Fibroblast of lung (primary cell): ENCODE measurements around the gene TRPC1. TPM values are rescaled to one million over a fixed set of nuclear protein-coding genes. Genes with fewer than 3 reads are reported as not detected.

Experiments used
- DNase-seq, 2 donors: peaks; one replicate each; pipeline versions ENCODE4 v3.0.0 to v3.0.0-alpha.2; 2010; ENCODE audit warnings: low read depth in 2 of 2
- H2AFZ ChIP-seq: 2 replicates; pipeline ENCODE4 v1.5.1; 2012; ENCODE audit warnings: low read length, control low read depth, inconsistent platforms
- H3K27ac ChIP-seq: 2 replicates; pipeline ENCODE4 v1.5.1; 2011; ENCODE audit warnings: low read length, control low read depth; ENCODE audit not compliant: insufficient read depth
- H3K27me3 ChIP-seq: 2 replicates; pipeline ENCODE4 v1.5.1; 2011; ENCODE audit warnings: mild to moderate bottlenecking, low read length; ENCODE audit not compliant: control insufficient read depth, insufficient read depth
- H3K36me3 ChIP-seq: 2 replicates; pipeline ENCODE4 v1.5.1; 2011; ENCODE audit warnings: low read length; ENCODE audit not compliant: control insufficient read depth, insufficient read depth
- H3K4me1 ChIP-seq: 2 replicates; pipeline ENCODE4 v1.5.1; 2011; ENCODE audit warnings: low read length; ENCODE audit not compliant: control insufficient read depth, insufficient read depth; ENCODE audit errors: extremely low read depth
- H3K4me2 ChIP-seq: 2 replicates; pipeline ENCODE4 v1.5.1; 2011; ENCODE audit warnings: low read length, control low read depth; ENCODE audit not compliant: insufficient read depth; ENCODE audit errors: extremely low read depth
- H3K4me3 ChIP-seq, 4 experiments: fragments of 200-600 bp in 1 of 4; sonication (generic) in 1 of 4; replicated peaks in 1 of 4; 2 replicates each; pipeline ENCODE4 v1.5.1; 2011 to 2016; ENCODE audit warnings: low read length in 4 of 4, low read depth in 3 of 4, mild to moderate bottlenecking in 3 of 4, control low read depth in 2 of 4, inconsistent platforms in 1 of 4, mixed read lengths in 1 of 4; ENCODE audit not compliant: insufficient read depth in 1 of 4; ENCODE audit errors: control extremely low read depth in 1 of 4
- H3K79me2 ChIP-seq: 2 replicates; pipeline ENCODE4 v1.5.1; 2012; ENCODE audit warnings: mild to moderate bottlenecking, low read length, inconsistent platforms; ENCODE audit not compliant: control insufficient read depth, insufficient read depth
- H3K9ac ChIP-seq: 2 replicates; pipeline ENCODE4 v1.5.1; 2011; ENCODE audit warnings: mild to moderate bottlenecking, low read length, control low read depth; ENCODE audit not compliant: insufficient read depth
- H3K9me3 ChIP-seq: 2 replicates; pipeline ENCODE4 v1.5.1; 2012; ENCODE audit warnings: low read depth, low read length; ENCODE audit not compliant: control insufficient read depth, insufficient read depth
- H4K20me1 ChIP-seq: 2 replicates; pipeline ENCODE4 v1.5.1; 2011; ENCODE audit warnings: low read length; ENCODE audit not compliant: control insufficient read depth, insufficient read depth; ENCODE audit errors: extremely low read depth
- EZH2 ChIP-seq: IDR thresholded peaks from 2 replicates; pipeline ENCODE4 v1.5.1; 2012; ENCODE audit warnings: low read length, control low read depth, mild to moderate bottlenecking; ENCODE audit errors: missing control alignments
- polyA plus RNA-seq, 2 donors: library from polyadenylated mRNA; depleted of rRNA in 1 of 2; stranded (reverse) in 1 of 2; unstranded in 1 of 2; fragments of >200 nt; gene quantifications; 2 replicates each; pipeline ENCODE4 v1.2.1, GENCODE V29; 2011 to 2012; ENCODE audit warnings: missing spikeins in 1 of 2
- total RNA-seq: library from RNA; depleted of rRNA; stranded (reverse); fragments of >200 nt; gene quantifications from 2 replicates; pipeline ENCODE4 v1.2.1, GENCODE V29; 2014
- TF ChIP-seq, protein P1 (sequence below), 2 donors: IDR thresholded peaks in 1 of 2; conservative IDR thresholded peaks in 1 of 2; 1 replicate in 1 of 2; 2 replicates in 1 of 2; pipeline ENCODE4 v1.5.1; 2011 to 2012; ENCODE audit warnings: low read length in 2 of 2, control low read depth in 1 of 2, inconsistent platforms in 1 of 2, low read depth in 1 of 2, mild to moderate bottlenecking in 1 of 2

TRPC1 gene
- total and polyA plus RNA-seq, 2 donors (not counting 1 experiment from before 2014, with no cell fraction given): 13.0 to 43.1 TPM

DNA sequence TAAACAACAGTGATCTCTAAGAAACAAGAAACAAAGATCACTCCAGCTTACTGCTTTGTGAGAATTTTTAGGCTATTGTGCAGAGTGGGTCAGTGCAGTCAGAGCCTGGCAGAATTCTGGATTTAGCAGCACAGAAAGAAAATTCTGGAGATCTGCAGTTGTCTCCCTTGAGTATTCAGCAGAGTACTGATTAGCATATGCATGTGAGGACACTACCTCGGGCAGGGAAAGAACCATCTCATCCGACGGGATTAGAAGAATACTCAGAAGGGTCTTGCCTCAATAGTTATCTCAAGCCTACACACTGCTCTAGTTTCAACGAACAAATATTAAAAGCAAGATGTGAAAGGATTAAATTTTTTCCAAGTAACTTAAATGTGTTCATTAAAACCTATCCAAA is 70.7 kb downstream of the TRPC1 start:
- Histone ChIP-seq H4K20me1 (no peaks in the 10 kb centered on the region), H3K27ac (no peak overlapping the region), H3K4me3 (no peak overlapping the region), H3K9me3 (no peaks in the 10 kb centered on the region), H2AFZ (no peak overlapping the region), H3K27me3 (no peaks in the 10 kb centered on the region), H3K4me2 (no peak overlapping the region), H3K9ac (no peak overlapping the region), H3K36me3 (no peaks in the 10 kb centered on the region), H3K4me1 (no peaks in the 10 kb centered on the region), H3K79me2 (no peaks in the 10 kb centered on the region)
- no peak for DNase-seq
- TF ChIP-seq EZH2: no peak
- TF ChIP-seq, protein P1, sequence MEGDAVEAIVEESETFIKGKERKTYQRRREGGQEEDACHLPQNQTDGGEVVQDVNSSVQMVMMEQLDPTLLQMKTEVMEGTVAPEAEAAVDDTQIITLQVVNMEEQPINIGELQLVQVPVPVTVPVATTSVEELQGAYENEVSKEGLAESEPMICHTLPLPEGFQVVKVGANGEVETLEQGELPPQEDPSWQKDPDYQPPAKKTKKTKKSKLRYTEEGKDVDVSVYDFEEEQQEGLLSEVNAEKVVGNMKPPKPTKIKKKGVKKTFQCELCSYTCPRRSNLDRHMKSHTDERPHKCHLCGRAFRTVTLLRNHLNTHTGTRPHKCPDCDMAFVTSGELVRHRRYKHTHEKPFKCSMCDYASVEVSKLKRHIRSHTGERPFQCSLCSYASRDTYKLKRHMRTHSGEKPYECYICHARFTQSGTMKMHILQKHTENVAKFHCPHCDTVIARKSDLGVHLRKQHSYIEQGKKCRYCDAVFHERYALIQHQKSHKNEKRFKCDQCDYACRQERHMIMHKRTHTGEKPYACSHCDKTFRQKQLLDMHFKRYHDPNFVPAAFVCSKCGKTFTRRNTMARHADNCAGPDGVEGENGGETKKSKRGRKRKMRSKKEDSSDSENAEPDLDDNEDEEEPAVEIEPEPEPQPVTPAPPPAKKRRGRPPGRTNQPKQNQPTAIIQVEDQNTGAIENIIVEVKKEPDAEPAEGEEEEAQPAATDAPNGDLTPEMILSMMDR (conservative IDR thresholded peaks at IDR 0.05 in 1 of 2, IDR thresholded peaks at IDR 0.05 in 1 of 2; ENCODE audit: low read depth in 1 of 2, low read length in 2 of 2): no peak

DNA sequence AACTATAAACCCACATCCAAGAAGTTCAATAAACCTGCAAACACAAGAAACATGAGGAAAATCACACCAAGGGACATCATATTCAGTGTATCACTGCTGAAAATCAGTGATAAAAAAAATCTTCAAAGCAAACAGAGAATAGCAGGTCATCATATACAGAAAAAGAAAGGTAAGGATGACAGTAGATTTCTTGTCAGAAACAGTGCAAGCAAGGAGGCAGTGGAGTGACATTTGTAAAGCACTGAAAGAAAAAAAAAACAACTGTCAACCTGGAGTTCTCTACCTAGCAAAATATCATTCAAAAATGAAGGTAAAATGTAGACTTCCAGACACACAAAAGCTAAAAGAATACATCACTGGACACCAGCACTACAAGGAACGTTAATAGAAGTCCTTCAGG is 71.5 kb downstream of the TRPC1 start:
- H3K79me2 ChIP-seq: no peaks in the 10 kb centered on the region
- no peaks in the 10 kb centered on the region for H4K20me1 ChIP-seq
- H3K36me3 ChIP-seq: no peaks in the 10 kb centered on the region
- TF ChIP-seq EZH2: no peak
- TF ChIP-seq, protein P1 (conservative IDR thresholded peaks at IDR 0.05 in 1 of 2, IDR thresholded peaks at IDR 0.05 in 1 of 2; ENCODE audit: low read depth in 1 of 2, low read length in 2 of 2): no peak
- no peaks in the 10 kb centered on the region for H3K4me1 ChIP-seq
- H3K4me2 ChIP-seq: no peak overlapping the region
- no peaks in the 10 kb centered on the region for H3K27me3 ChIP-seq
- H2AFZ ChIP-seq: no peak overlapping the region
- no peaks in the 10 kb centered on the region for H3K9me3 ChIP-seq
- no peak overlapping the region for H3K4me3 ChIP-seq
- no peak for DNase-seq
- no peak overlapping the region for H3K9ac ChIP-seq
- no peak overlapping the region for H3K27ac ChIP-seq

DNA sequence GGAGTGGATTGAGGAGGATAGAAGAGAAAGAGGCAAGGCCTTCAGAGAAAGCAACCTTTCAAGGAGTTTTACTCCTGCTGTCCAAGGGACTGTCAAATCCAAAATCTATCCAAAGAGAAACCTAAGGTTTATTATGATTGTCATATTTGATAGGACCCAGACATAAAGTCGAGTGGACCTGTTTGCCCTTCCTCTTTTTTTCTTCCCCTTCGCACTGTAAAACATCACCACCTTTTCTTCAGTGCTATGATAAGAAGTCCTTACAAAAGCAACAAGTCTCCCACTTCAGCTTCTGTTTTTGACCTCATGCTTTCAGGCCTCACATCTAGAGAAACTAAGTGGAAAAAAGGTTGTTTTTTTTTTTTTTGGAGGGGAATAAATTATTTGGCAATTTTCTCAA is 73.0 kb downstream of the TRPC1 start:
- H3K79me2 ChIP-seq: no peaks in the 10 kb centered on the region
- H3K36me3 ChIP-seq: no peaks in the 10 kb centered on the region
- H3K9ac ChIP-seq: no peak overlapping the region
- H3K27me3 ChIP-seq: no peaks in the 10 kb centered on the region
- H4K20me1 ChIP-seq: no peaks in the 10 kb centered on the region
- no peaks in the 10 kb centered on the region for H3K9me3 ChIP-seq
- H3K27ac ChIP-seq: no peak overlapping the region
- no peaks in the 10 kb centered on the region for H3K4me1 ChIP-seq
- H2AFZ ChIP-seq: no peak overlapping the region
- no peak for DNase-seq
- TF ChIP-seq, protein P1 (conservative IDR thresholded peaks at IDR 0.05 in 1 of 2, IDR thresholded peaks at IDR 0.05 in 1 of 2; ENCODE audit: low read depth in 1 of 2, low read length in 2 of 2): no peak
- no peak for TF ChIP-seq EZH2
- no peak overlapping the region for H3K4me3 ChIP-seq
- H3K4me2 ChIP-seq: no peak overlapping the region
